Fibroblast of skin of left biceps (primary cell): Measurements from ENCODE around the gene ZG16B.

Source experiments
- DNase-seq, 2 experiments: peaks; one replicate each; pipeline ENCODE4 v3.0.0-alpha.2; 2013; ENCODE audit warnings: low read depth in 2 of 2

Gene ZG16B

GRCh38 chr16:2829501-2830354, at the start of gene ZG16B:
Gene ZG16B (plus strand): TSS chr16:2830303. CDS start chr16:2830442, 139 bp downstream.
- DNase-seq, result no peak

GRCh38 chr16:2782583-2783351, 47.3 kb upstream of the ZG16B start:
- no peak for DNase-seq

- DNase-seq, result no peak
Observed at GRCh38 chr16:2783581-2784357, 46.3 kb upstream of the ZG16B start.

- no peak for DNase-seq
Observed at GRCh38 chr16:2784358-2785100, 45.6 kb upstream of the ZG16B start.

- no peak for DNase-seq
Observed at GRCh38 chr16:2785101-2785991, 44.8 kb upstream of the ZG16B start.

GRCh38 chr16:2786061-2786825, 43.9 kb upstream of the ZG16B start:
- DNase-seq, result no peak

- DNase-seq, result no peak
Observed at GRCh38 chr16:2786826-2787151, 43.3 kb upstream of the ZG16B start.

GRCh38 chr16:2787406-2787805, 42.7 kb upstream of the ZG16B start, which contains the start of gene PRSS33:
Gene PRSS33 (minus strand): TSS chr16:2787560. CDS start chr16:2786547, 1,013 bp downstream.
- DNase-seq, result no peak

GRCh38 chr16:2787961-2788360, 42.1 kb upstream of the ZG16B start:
- DNase-seq, result no peak

GRCh38 chr16:2790631-2791030, 39.5 kb upstream of the ZG16B start:
- DNase-seq, result no peak

GRCh38 chr16:2791174-2791573, 38.9 kb upstream of the ZG16B start:
- DNase-seq, result no peak

- DNase-seq, result no peak
Observed at GRCh38 chr16:2792940-2793339, 37.2 kb upstream of the ZG16B start.

GRCh38 chr16:2795395-2796143, 34.5 kb upstream of the ZG16B start:
- DNase-seq, result no peak

- DNase-seq, result no peak
Observed at GRCh38 chr16:2798723-2799204, 31.3 kb upstream of the ZG16B start.

- DNase-seq, result no peak
Observed at GRCh38 chr16:2799205-2799858, 30.8 kb upstream of the ZG16B start.

GRCh38 chr16:2799859-2800226, 30.3 kb upstream of the ZG16B start:
- DNase-seq, result no peak

GRCh38 chr16:2803545-2804195, 26.4 kb upstream of the ZG16B start:
- no peak for DNase-seq

- DNase-seq, result no peak
Observed at GRCh38 chr16:2804728-2805127, 25.4 kb upstream of the ZG16B start.
